NCI-H524 (cell line): Measurements from ENCODE around the gene ETS1.

Source experiments
- DNase-seq, 2 experiments: peaks; one replicate each; lab custom pipeline; 2025; lab: John Stamatoyannopoulos, UW

The ETS1 gene

GRCh38 chr11:128567130-128567529, 20.2 kb downstream of the ETS1 start:
- DNase-seq = no peak

- DNase-seq = no peak
Measured at GRCh38 chr11:128565881-128566280, 21.5 kb downstream of the ETS1 start.

GRCh38 chr11:128564642-128565245, 22.6 kb downstream of the ETS1 start:
- no peak for DNase-seq

GRCh38 chr11:128563942-128564641, 23.3 kb downstream of the ETS1 start:
- no peak for DNase-seq

GRCh38 chr11:128563308-128563707, 24.1 kb downstream of the ETS1 start:
- no peak for DNase-seq

- no peak for DNase-seq
Measured at GRCh38 chr11:128559496-128560103, 27.8 kb downstream of the ETS1 start.

GRCh38 chr11:128555606-128556005, 31.8 kb downstream of the ETS1 start:
- peak in 1 of 2 experiments; percentile 11 for DNase-seq

- DNase-seq = peak; percentile 4 to 41
Measured at GRCh38 chr11:128553662-128554362, 33.5 kb downstream of the ETS1 start.

GRCh38 chr11:128552783-128553661, 34.3 kb downstream of the ETS1 start:
- DNase-seq = no peak

GRCh38 chr11:128551611-128552335, 35.6 kb downstream of the ETS1 start:
- DNase-seq = no peak

GRCh38 chr11:128551058-128551457, 36.3 kb downstream of the ETS1 start:
- DNase-seq = no peak

GRCh38 chr11:128550261-128550821, 37.0 kb downstream of the ETS1 start:
- DNase-seq = no peak

- DNase-seq = no peak
Measured at GRCh38 chr11:128549256-128549944, 38.0 kb downstream of the ETS1 start.

- no peak for DNase-seq
Measured at GRCh38 chr11:128548649-128549255, 38.6 kb downstream of the ETS1 start.

GRCh38 chr11:128547946-128548648, 39.3 kb downstream of the ETS1 start:
- no peak for DNase-seq

- DNase-seq = no peak
Measured at GRCh38 chr11:128546916-128547315, 40.4 kb downstream of the ETS1 start.

GRCh38 chr11:128544471-128545051, 42.8 kb downstream of the ETS1 start:
- no peak for DNase-seq

- no peak for DNase-seq
Measured at GRCh38 chr11:128540469-128540868, 46.9 kb downstream of the ETS1 start.

GRCh38 chr11:128536506-128536905, 50.9 kb downstream of the ETS1 start:
- no peak for DNase-seq
